Erythroblast (primary cell): ENCODE measurements around the gene ZNF143.

Experiments used
- GATA1 ChIP-seq: IDR thresholded peaks from 2 replicates; pipeline ENCODE4 v1.6.1; 2011; ENCODE audit warnings: low read depth, mild to moderate bottlenecking, control low read depth, low read length, moderate library complexity
- POLR2A ChIP-seq: IDR thresholded peaks from 2 replicates; pipeline ENCODE4 v1.6.1; 2011; ENCODE audit warnings: mild to moderate bottlenecking, low read length

- TF ChIP-seq POLR2A (peak; percentile 26), GATA1 (no peak)
These were observed 116.7 kb downstream of the ZNF143 start for GRCh38 chr11:9577556-9577955.
